Left ventricle myocardium superior (tissue), 1 donor: ENCODE data around the gene PRKG1. TPM values are rescaled to one million over a fixed set of nuclear protein-coding genes. Genes with fewer than 3 reads are reported as not detected.
"Not testable (repeated sequence)": the region's sequence is repeated elsewhere in the genome, so short reads cannot be mapped to it uniquely, and the experiment has no call there.

Experiments used
- ATAC-seq: fragments of 200-7000 bp; cut with Tn5 transposase; one replicate; pipeline ENCODE4 v1.9.1; 2020; ENCODE audit warnings: mild to moderate bottlenecking, moderate library complexity
- DNase-seq: peaks from one replicate; pipeline ENCODE4 v3.0.0-alpha.2; 2020
- intact Hi-C: fragments of 100-400 bp; cut with micrococcal nuclease; formaldehyde crosslinking; loops from one replicate; pipeline ENCODE4 v1.11.0; 2022
- total RNA-seq: library from RNA; stranded (reverse); fragmentation: NEBNext Ultra II Directional; extraction: Animal tissue kit (Norgen Biotek cat#: 25700); gene quantifications from one replicate; pipeline ENCODE4 v1.2.1, GENCODE V29; 2021
- donor health status: DM: no; HTN: yes; CAD: no; lungs with severe emphysema.

Gene PRKG1
- total RNA-seq, 1 donor from 2014 or later = 24.9 TPM

GRCh38 chr10:51156926-51157325 is 82.6 kb downstream of the PRKG1 start:
- DNase-seq (no peak), ATAC-seq (no peak)
- intact Hi-C loops = no loop called here

DNA sequence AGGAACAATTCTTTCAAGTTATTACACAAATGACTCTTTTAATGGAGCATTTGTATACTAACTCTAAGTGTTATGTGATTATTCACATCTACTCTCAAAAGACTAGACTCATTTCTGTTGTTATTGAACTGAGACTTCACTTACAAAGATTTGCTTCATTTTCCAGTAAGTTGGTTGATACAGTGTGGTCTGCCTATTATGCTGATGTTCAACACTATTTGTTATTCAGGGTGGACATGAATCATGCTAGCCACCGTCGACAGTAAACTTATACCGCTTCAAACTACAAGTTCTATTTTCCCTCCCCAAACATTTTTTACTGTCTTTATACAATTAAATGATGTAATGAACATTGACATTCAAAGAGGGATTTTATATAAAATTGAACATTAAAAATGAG is 84.5 kb downstream of the PRKG1 start:
- intact Hi-C loops = no loop called here
- DNase-seq (no peak), ATAC-seq (no peak)

- DNase-seq (no peak), ATAC-seq (no peak)
- intact Hi-C loops = no loop called here
Measured at GRCh38 chr10:51159841-51160240, 85.6 kb downstream of the PRKG1 start.

GRCh38 chr10:51162002-51162401 is 87.7 kb downstream of the PRKG1 start:
- intact Hi-C loops = no loop called here
- DNase-seq = peak; percentile 62
- peak; percentile 98 for ATAC-seq

GRCh38 chr10:51163380-51164049 is 89.2 kb downstream of the PRKG1 start:
- ATAC-seq, DNase-seq, intact Hi-C loops: not testable (repeated sequence)

- no peak for ATAC-seq
- intact Hi-C loops = no loop called here
- DNase-seq = no peak
Measured at GRCh38 chr10:51168086-51168815, 94.0 kb downstream of the PRKG1 start.

- ATAC-seq (no peak), DNase-seq (no peak)
- intact Hi-C loops = no loop called here
Measured at GRCh38 chr10:51169111-51169510, 94.8 kb downstream of the PRKG1 start.

DNA sequence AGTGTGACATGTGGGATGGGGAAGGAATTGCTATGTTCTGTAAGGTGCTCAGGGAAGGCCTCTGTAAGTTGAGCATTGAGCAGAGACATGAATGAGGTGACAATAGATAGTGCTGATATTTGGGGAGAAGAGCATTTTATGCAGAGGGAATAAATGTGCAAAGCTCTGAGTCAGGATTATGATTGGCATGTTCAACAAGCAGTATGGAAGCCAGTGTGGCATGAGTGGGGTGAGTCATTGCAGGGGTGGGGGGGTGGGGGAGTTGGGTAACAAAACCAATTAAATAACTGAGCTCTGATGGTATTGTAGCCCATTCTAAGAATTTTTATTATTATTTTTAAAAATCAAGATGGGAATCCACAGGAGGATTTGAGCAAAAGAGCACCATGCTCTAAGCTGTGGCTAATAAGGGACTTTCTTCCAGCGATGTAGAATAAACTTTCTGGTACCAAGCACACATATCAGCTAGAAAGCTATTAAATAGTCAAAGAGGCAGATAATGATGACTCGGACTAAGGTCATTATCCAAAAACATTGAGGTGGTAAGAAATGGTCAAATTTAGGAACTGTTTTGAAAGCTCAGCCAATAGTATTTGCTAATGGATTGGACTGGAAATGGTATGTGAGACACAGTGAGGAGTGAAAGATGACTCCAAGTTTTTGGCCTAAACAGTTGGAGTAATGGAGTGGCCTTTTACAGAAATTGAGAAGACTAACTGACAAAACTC is 96.4 kb downstream of the PRKG1 start:
- DNase-seq (no peak), ATAC-seq (no peak)
- intact Hi-C loops = no loop called here

DNA sequence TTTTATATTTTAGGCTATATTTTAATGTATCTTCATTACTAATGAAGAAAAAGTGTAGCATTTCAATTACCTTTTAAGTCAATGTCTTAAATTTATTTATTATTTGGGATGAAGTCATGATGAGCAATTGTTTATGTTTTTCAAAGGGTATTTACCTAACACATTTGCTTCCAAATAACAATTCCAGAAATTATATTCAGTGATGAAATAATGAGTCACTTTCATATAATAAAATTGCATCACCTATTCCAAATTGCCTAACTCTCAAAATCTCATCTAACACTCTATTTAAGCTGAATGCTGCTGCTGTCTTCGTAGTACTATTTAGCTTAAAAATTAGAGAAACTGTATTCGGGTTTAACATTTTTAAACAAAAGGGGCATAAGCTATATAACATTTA is 97.7 kb downstream of the PRKG1 start:
- ATAC-seq = no peak
- DNase-seq = no peak
- intact Hi-C loops = no loop called here

- intact Hi-C loops = no loop called here
- DNase-seq = no peak
- no peak for ATAC-seq
Measured at GRCh38 chr10:51176976-51177695, 102.8 kb downstream of the PRKG1 start.

DNA sequence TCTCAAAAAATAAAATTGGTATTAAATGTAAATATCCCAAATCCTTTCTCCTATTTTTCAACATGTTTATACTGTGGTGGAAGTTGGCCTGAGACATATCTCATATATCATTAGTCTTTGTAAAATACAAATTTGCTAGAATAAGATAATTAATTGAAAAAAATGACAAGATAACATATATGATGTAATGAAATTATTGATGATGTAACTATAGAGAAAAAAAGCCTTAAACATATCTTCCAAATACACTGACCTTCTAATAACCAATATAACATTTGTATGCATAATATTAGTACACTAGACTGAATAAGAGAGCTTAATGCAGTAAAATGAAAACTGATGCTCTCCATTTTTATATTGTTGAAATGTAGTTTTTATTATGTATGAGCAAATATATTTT is 104.3 kb downstream of the PRKG1 start:
- intact Hi-C loops = no loop called here
- DNase-seq = no peak
- no peak for ATAC-seq

- DNase-seq (no peak), ATAC-seq (no peak)
- intact Hi-C loops = no loop called here
Measured at GRCh38 chr10:51180141-51180540, 105.9 kb downstream of the PRKG1 start.

DNA sequence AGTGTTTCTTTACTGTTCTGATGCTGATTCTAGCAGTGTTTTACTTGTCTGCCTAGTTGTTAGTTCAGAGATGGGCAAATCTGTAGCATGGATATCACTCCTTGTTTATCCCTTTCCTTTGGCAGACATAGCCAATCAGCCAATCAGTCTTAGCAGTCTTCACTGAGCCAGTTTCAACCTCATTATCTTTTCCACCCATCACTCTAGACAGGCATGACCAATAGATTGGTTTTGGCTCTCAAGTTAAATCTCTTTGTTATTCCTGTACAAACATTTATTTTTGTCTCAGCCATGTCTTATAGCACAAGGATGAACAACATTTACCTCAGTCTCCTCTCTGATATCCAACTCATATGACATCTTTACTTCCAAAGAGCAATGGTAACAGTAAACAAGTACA is 109.5 kb downstream of the PRKG1 start:
- intact Hi-C loops = no loop called here
- ATAC-seq = no peak
- no peak for DNase-seq

- DNase-seq (no peak), ATAC-seq (no peak)
- intact Hi-C loops = no loop called here
Measured at GRCh38 chr10:51186361-51186760, 112.1 kb downstream of the PRKG1 start.

GRCh38 chr10:51188008-51188407 is 113.7 kb downstream of the PRKG1 start:
- ATAC-seq (no peak), DNase-seq (no peak)
- intact Hi-C loops = no loop called here

DNA sequence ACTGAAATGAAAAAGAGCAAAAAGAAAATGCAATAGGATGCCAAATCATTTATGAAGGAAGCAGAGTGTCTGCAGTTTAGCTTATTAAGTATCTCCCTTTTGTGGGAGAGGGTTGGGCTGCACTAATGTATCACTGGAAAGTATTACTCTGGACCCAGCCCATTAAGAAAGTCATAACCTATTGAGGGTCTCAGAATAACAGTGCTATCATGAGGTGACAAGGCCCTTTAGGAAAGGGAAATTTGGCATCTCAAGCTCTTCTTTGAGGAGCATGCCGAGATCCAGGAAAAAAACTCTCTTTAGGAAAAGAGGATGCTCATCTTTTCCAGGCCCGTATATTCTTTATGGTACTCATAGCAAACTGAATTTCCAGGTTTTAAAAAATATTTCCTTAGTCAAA is 114.6 kb downstream of the PRKG1 start:
- ATAC-seq = no peak
- intact Hi-C loops = no loop called here
- no peak for DNase-seq

DNA sequence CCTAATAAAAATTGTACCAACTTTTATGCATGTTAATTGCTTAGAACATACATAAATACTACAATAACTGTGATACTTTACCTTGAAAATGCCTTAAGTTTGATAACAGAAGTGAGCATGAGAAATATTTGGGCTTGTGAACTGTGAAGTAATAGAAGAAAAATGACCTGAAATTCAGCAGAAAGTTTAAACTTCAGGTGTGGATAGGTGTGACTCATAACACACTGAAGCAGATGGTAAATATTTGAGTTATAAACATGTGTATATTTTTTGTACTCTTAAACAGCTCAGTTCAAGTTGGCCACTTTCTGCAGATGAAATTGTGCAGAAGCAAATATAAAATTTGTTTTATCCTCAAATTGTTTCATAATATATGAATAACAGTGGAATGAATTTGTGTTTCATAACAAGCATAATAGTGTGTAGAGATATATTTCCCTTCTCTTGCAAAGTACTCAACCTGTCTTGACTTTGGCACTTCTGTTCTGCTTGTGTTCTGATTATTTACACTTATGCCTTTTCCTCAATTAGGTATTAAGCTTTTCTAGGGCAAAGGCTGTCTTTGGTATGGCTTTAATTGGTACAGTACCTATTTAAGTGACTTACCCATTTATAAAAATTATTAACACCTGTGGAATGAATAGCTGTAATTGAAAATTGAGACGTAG is 122.4 kb downstream of the PRKG1 start:
- no peak for ATAC-seq
- intact Hi-C loops = no loop called here

GRCh38 chr10:51198170-51198569 is 123.9 kb downstream of the PRKG1 start:
- ATAC-seq = no peak
- DNase-seq = no peak
- intact Hi-C loops = no loop called here

More for the DNA sequence above, 122.4 kb downstream of the PRKG1 start:
- no peak for DNase-seq

DNA sequence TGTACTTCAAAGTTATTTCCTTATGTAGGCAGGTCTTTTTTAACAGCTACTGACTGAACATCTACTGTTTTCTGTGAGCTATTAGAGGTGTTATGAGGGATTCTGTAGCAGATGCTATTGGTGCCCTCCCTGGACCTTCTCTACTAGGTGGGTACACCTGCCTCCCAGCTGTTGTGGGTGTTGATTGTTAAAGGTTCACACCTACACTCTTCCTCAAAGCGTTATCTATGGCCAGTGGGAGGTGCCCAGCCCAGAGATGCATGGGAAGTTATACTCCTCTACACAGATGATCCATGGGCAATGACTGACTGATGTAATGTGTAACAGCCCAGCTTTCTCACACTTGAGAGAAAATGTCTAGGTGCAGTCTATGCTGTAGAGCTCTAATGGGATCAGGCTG is 127.7 kb downstream of the PRKG1 start:
- ATAC-seq = no peak
- DNase-seq = no peak
- intact Hi-C loops = no loop called here
